NT2/D1 (cell line): ENCODE measurements around the gene LENG8.
A peak's percentile ranks its signal among the peaks of the same experiment; 100 is the strongest.
"Not testable (repeated sequence)": the region's sequence is repeated elsewhere in the genome, so short reads cannot be mapped to it uniquely, and the experiment has no call there.

Experiments used
- DNase-seq: peaks from one replicate; pipeline ENCODE4 v3.0.0-alpha.2; 2011; ENCODE audit warnings: low read depth, low spot score
- H3K27me3 ChIP-seq: 2 replicates; pipeline ENCODE4 v1.6.0; 2011; ENCODE audit warnings: mild to moderate bottlenecking; ENCODE audit not compliant: insufficient read length, insufficient read depth
- H3K36me3 ChIP-seq: 2 replicates; pipeline ENCODE4 v1.6.1; 2011; ENCODE audit warnings: mild to moderate bottlenecking, low read length, mixed read lengths; ENCODE audit not compliant: insufficient read depth, insufficient read length
- H3K4me1 ChIP-seq: 2 replicates; pipeline ENCODE4 v1.5.1; 2011; ENCODE audit not compliant: insufficient read depth, insufficient read length
- H3K4me3 ChIP-seq: 2 replicates; pipeline ENCODE4 v1.5.1; 2011; ENCODE audit warnings: low read depth; ENCODE audit not compliant: insufficient read length
- H3K9ac ChIP-seq: 2 replicates; pipeline ENCODE4 v1.6.0; 2011; ENCODE audit warnings: low read depth; ENCODE audit not compliant: insufficient read length
- H3K9me3 ChIP-seq: 2 replicates; pipeline ENCODE4 v1.5.1; 2011; ENCODE audit warnings: mild to moderate bottlenecking, low read length; ENCODE audit not compliant: insufficient read depth
- SUZ12 ChIP-seq: IDR thresholded peaks from 2 replicates; pipeline ENCODE4 v1.6.1; 2011; ENCODE audit not compliant: insufficient read length, insufficient read depth; ENCODE audit errors: extremely low read depth
- YY1 ChIP-seq: IDR thresholded peaks from 2 replicates; pipeline ENCODE4 v1.6.1; 2011; ENCODE audit not compliant: insufficient read length, insufficient read depth
- ZNF274 ChIP-seq: IDR thresholded peaks from 2 replicates; pipeline ENCODE4 v1.6.1; 2011; ENCODE audit warnings: mild to moderate bottlenecking, low read depth, low read length

The LENG8 gene

DNA sequence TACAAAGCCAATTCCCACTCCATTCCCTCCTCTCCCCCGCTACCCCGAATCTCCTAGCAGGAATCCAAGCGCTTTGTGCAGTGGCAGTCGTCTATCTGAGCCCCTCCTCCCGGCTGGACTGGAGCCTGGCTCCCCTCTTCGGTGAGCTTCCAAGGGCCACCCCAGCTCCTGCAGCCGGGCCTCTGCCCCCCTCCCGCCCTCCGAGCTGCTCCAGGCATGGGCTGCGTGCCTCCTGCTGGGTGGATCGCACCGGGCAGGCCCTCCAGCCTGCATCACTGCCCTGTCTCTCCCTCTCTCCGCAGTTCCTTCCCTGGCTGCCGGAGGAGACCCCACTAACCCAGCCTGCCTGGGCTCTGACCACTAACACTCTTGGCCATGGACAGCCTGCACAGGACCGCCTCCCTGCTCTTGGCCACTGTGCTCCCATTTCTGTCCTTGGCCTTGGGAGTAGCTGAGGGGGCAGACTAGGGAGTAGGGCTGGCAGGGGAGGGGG is 12.9 kb upstream of the LENG8 start:
- Histone ChIP-seq H3K9me3 (no peaks in the 10 kb centered on the region), H3K4me3 (no peak overlapping the region), H3K9ac (peak overlapping the region; percentile 70), H3K36me3 (no peaks in the 10 kb centered on the region), H3K4me1 (peaks cover 20% of the 10 kb centered on the region), H3K27me3 (no peaks in the 10 kb centered on the region)
- TF ChIP-seq ZNF274 (no peak), SUZ12 (no peak), YY1 (no peak)
- no peak for DNase-seq

DNA sequence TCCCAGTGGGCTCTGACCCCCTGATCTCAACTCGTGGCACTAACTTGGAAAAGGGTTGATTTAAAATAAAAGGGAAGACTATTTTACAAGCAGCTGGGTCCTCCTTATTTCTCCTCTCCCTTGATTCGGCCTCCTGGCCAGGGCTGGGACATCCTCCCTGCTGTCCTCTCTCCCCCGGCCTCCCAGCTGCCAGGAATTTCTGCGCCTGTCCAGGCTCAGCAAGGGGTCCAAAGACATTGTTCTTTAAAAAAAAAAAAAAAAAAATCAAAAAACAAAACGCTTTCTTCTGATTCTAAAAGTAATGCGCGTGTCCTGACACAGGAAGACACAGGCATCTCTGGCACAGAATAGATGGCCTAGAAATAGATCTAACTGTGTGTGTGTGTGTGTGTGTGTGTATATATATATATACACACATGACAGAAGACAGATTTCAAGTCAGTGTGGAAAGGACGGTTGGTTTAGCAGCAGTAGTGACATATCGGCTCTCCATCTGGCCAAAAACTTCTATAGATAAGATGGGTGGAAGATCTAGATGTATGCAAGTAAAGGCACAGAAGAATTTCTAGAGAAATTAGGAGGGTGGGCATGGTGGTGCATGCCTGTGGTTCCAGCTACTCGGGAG is 12.3 kb upstream of the LENG8 start:
- H3K4me3 ChIP-seq: no peak overlapping the region
- peak overlapping the region; percentile 70 for H3K9ac ChIP-seq

DNA sequence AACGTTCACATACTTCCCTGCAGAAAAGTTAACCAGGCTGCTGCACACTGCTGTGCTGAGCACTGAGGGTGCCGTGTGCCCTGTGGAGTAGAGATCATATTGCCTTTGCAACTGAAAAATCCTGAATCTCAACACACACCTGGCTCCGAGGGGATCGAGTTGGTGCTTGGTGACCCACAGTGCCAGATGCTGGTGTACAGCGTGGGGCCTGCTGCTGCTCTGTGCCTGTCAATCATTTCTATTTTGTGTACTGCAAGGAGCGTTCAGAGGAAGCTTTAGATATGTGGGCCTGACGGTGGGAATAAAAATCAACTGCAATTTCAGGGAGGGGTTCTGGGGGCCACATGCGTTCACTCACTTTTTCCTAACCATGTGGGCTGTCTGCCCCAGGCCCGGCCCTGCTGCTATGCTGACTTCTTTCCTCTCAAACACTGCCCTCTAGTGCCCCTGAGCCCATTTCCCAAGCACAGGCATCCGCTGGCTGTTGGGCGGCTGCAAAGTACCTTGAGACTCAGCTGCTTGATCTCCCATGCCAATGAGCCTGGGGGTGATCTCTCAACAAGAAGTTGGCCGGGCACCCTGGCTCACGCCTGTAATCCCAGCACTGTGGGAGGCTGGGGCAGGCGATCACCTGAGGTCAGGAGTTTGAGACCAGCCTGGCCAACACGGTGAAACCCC is 9.7 kb upstream of the LENG8 start:
- no peak for TF ChIP-seq YY1
- no peak for TF ChIP-seq ZNF274
- TF ChIP-seq SUZ12: no peak
- H3K36me3 ChIP-seq: peaks cover 3% of the 10 kb centered on the region
- no peak for DNase-seq

More for the DNA sequence above, 12.3 kb upstream of the LENG8 start:
- Histone ChIP-seq H3K9me3 (no peaks in the 10 kb centered on the region), H3K36me3 (no peaks in the 10 kb centered on the region), H3K27me3 (no peaks in the 10 kb centered on the region), H3K4me1 (peaks cover 20% of the 10 kb centered on the region)
- DNase-seq: no peak
- TF ChIP-seq SUZ12: no peak
- no peak for TF ChIP-seq YY1
- no peak for TF ChIP-seq ZNF274

DNA sequence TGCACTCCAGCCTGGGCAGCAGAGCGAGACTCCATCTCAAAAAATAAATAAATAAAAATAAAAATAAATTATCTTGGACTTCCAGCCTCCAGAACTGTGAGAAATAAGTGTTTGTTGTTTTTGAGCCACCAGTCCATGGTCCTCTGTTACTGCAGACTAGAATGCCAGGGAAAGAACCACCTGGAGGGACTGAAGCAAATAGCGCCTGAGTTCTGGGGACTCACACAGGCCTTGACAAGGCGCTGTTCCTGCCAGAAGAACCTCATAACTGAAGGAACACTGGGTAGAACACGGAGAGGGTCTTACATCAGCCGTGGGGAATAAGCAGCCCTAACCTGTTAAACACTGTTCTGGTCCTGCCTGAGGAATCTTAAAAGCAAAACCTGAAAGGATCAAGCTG is 8.4 kb upstream of the LENG8 start:
- Histone ChIP-seq H3K4me1 (peaks cover 11% of the 10 kb centered on the region), H3K36me3 (peaks cover 11% of the 10 kb centered on the region), H3K27me3 (no peaks in the 10 kb centered on the region), H3K4me3 (no peak overlapping the region), H3K9me3 (no peaks in the 10 kb centered on the region), H3K9ac (no peak overlapping the region)
- TF ChIP-seq YY1 (no peak), ZNF274 (no peak), SUZ12 (no peak)
- no peak for DNase-seq

More for the DNA sequence above, 9.7 kb upstream of the LENG8 start:
- no peaks in the 10 kb centered on the region for H3K27me3 ChIP-seq
- no peaks in the 10 kb centered on the region for H3K9me3 ChIP-seq
- H3K9ac ChIP-seq: peak overlapping the region; percentile 44
- peaks cover 20% of the 10 kb centered on the region for H3K4me1 ChIP-seq
- H3K4me3 ChIP-seq: no peak overlapping the region

DNA sequence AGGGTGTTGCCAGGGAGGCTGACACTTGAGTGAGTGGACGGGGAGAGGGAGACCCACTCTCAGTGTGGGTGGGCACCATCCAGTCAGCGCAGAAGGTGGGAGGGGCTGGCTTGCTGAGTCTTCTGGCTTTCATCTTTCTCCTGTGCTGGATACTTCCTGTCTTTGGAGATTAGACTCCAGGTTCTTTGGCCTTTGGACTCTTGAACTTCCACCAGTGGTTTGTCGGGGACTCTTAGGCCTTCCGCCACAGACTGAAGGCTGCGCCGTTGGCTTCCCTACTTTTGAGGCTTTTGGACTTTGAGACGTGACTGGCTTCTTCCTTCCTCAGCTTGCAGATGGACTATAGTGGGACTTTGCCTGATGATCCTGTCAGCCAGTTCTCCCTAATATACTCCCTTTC is 4.3 kb upstream of the LENG8 start:
- no peak overlapping the region for H3K4me3 ChIP-seq
- no peaks in the 10 kb centered on the region for H3K9me3 ChIP-seq
- no peaks in the 10 kb centered on the region for H3K27me3 ChIP-seq
- H3K4me1 ChIP-seq: peaks cover 2% of the 10 kb centered on the region
- H3K36me3 ChIP-seq: peaks cover 19% of the 10 kb centered on the region
- TF ChIP-seq YY1: no peak
- TF ChIP-seq ZNF274: no peak
- no peak for TF ChIP-seq SUZ12
- no peak overlapping the region for H3K9ac ChIP-seq
- no peak for DNase-seq

DNA sequence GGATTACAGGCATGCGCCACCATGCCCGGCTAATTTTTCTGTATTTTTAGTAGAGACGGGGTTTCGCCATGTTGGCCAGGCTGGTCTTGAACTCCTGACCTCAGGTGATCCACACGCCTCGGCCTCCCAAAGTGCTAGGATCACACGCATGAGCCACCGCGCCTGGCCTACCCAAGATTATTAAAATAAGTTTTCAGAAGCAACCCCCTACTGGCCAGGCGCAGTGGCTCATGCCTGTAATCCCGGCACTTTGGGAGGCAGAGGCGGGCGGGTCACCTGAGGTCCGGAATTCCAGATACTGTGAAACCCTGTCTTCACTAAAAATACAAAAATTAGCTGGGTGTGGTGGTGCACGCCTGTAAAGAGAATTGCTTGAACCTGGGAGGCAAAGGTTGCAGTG is 2.6 kb upstream of the LENG8 start:
- not testable (repeated sequence) for H3K27me3 ChIP-seq, H3K9ac ChIP-seq, H3K4me1 ChIP-seq, H3K4me3 ChIP-seq, H3K9me3 ChIP-seq, DNase-seq
- peaks cover 31% of the 10 kb centered on the region for H3K36me3 ChIP-seq

DNA sequence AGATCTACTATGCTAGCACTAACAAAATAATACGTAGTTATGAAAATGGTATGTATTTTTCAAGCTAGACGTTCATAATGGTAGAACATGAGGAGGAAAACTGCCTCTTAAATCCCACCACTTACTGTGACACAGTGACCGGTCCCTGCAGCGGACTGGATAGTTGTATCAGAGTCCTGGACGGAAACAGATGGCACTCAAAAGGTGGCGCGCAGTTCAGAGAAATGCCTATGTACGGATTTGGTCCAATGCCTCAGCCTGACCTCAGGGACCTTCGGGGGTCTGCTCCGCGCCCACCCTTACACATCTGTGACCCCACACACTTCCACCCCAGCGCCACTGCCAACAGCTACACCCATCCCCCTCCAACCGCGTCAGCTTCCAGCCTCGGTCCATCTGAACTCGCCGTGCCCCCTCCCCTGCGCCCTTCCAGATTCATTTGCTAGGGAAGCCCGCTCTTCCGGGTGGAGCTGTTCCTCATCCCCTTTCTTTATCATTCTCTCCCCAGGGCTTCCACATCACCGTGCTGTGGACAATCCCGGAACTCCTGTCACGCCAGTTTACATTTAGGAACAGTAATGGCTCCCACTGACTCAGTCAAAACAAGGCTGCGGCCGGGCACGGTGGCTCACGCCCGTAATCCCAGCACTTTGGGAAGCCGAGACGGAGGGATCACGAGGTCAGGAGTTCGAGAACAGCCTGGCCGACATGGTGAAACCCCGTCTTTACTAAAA is 792 bp upstream of the LENG8 start:
- TF ChIP-seq SUZ12: no peak
- peaks cover 47% of the 10 kb centered on the region for H3K36me3 ChIP-seq
- peak overlapping the region; percentile 96 for H3K9ac ChIP-seq
- no peaks in the 10 kb centered on the region for H3K9me3 ChIP-seq
- H3K27me3 ChIP-seq: no peaks in the 10 kb centered on the region
- H3K4me1 ChIP-seq: peaks cover 9% of the 10 kb centered on the region
- no peak for DNase-seq
- peak overlapping the region; percentile 88 for H3K4me3 ChIP-seq
